HFF-Myc (cell line): ENCODE data around the gene IQCM.

Experiments
- DNase-seq: peaks from one replicate; pipeline ENCODE4 v3.0.0-alpha.2; 2011; ENCODE audit warnings: low read depth; ENCODE audit errors: extremely low read depth
- H3K4me3 ChIP-seq: replicated peaks from 2 replicates; pipeline ENCODE4 v1.5.1; 2011; ENCODE audit warnings: low read depth, mild to moderate bottlenecking, control low read depth, low read length
- CTCF ChIP-seq: IDR thresholded peaks from 2 replicates; pipeline ENCODE4 v1.5.1; 2012; ENCODE audit warnings: mild to moderate bottlenecking, low read depth, low read length, control low read depth; ENCODE audit errors: missing control alignments

The IQCM gene

GRCh38 chr4:149718500-149718899 is 97.1 kb downstream of the IQCM start:
- no peak for TF ChIP-seq CTCF
- no peak for DNase-seq
- no peak overlapping the region for H3K4me3 ChIP-seq

- DNase-seq: no peak
- no peak for TF ChIP-seq CTCF
- no peak overlapping the region for H3K4me3 ChIP-seq
Observed at GRCh38 chr4:149716728-149717127, 98.9 kb downstream of the IQCM start.

- DNase-seq: no peak
- no peak overlapping the region for H3K4me3 ChIP-seq
- no peak for TF ChIP-seq CTCF
Observed at GRCh38 chr4:149715822-149716585, 99.6 kb downstream of the IQCM start.

- DNase-seq: no peak
- no peak for TF ChIP-seq CTCF
Observed at GRCh38 chr4:149713031-149713430, 102.6 kb downstream of the IQCM start.

GRCh38 chr4:149711593-149712365 is 103.9 kb downstream of the IQCM start:
- no peak overlapping the region for H3K4me3 ChIP-seq
- DNase-seq: no peak
- no peak for TF ChIP-seq CTCF

More at GRCh38 chr4:149713031-149713430, 102.6 kb downstream of the IQCM start:
- no peak overlapping the region for H3K4me3 ChIP-seq

- no peak overlapping the region for H3K4me3 ChIP-seq
- no peak for TF ChIP-seq CTCF
- no peak for DNase-seq
Observed at GRCh38 chr4:149709640-149710039, 106.0 kb downstream of the IQCM start.
